HTR-8/SVneo (cell line): Measurements from ENCODE around the gene PDS5B.
"Not testable (repeated sequence)": the region's sequence is repeated elsewhere in the genome, so short reads cannot be mapped to it uniquely, and the experiment has no call there.

Experiments
- DNase-seq: peaks from one replicate; pipeline ENCODE4 v3.0.0; 2011; ENCODE audit warnings: low spot score, mixed read lengths; ENCODE audit not compliant: insufficient read length
- FAIRE-seq: peaks from 2 replicates; lab custom pipeline; 2011; peaks lifted over from hg19 to GRCh38; lab: Jason Lieb, UNC

Gene PDS5B, protein sequence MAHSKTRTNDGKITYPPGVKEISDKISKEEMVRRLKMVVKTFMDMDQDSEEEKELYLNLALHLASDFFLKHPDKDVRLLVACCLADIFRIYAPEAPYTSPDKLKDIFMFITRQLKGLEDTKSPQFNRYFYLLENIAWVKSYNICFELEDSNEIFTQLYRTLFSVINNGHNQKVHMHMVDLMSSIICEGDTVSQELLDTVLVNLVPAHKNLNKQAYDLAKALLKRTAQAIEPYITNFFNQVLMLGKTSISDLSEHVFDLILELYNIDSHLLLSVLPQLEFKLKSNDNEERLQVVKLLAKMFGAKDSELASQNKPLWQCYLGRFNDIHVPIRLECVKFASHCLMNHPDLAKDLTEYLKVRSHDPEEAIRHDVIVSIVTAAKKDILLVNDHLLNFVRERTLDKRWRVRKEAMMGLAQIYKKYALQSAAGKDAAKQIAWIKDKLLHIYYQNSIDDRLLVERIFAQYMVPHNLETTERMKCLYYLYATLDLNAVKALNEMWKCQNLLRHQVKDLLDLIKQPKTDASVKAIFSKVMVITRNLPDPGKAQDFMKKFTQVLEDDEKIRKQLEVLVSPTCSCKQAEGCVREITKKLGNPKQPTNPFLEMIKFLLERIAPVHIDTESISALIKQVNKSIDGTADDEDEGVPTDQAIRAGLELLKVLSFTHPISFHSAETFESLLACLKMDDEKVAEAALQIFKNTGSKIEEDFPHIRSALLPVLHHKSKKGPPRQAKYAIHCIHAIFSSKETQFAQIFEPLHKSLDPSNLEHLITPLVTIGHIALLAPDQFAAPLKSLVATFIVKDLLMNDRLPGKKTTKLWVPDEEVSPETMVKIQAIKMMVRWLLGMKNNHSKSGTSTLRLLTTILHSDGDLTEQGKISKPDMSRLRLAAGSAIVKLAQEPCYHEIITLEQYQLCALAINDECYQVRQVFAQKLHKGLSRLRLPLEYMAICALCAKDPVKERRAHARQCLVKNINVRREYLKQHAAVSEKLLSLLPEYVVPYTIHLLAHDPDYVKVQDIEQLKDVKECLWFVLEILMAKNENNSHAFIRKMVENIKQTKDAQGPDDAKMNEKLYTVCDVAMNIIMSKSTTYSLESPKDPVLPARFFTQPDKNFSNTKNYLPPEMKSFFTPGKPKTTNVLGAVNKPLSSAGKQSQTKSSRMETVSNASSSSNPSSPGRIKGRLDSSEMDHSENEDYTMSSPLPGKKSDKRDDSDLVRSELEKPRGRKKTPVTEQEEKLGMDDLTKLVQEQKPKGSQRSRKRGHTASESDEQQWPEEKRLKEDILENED (N-terminal part only)

DNA sequence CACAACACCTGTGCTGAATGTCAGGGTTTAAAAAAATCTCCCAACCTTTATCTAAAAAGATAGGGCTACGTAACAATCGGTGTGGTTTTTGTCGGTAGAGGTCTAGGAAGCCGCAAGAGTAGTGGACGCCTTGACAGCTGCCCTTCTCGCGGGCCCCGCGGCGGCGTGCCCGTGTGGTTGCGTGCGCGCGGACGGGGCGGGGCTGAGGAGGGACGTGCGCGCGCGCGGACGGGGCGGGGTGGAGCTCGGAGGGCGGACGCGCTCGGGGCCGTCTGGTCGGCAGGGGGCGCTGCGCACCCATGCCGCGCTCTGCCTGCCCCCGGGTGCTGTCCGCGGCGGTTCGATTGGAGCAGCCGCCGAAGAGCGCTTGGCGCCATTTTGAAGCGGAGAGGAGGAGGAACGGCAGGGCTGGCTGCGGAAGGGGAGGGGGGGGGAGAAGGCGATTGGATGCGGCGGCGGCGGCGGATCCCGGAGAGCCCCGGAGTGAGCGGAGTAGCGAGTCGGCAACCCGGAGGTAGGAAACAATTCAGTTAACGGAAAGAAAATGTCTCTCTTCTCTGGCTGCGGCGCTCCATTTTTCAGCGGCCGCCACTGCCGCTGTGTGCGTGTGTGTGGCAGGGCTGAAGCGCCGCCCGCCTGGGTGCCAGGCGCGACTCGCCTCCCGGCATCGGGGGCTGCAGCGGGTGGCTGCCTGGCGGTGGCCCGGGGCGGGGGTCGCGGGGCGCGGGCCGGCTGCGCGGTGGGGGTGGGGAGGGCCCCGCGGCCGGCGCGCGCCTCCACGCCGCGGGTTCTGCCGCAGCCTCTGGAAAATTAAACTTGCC is at the start of gene PDS5B:
PDS5B (plus strand) TSS at position 373 of the 821 bp plus-strand sequence. CDS start 62,321 bp downstream, outside the sequence.
- DNase-seq (peak; percentile 71), FAIRE-seq (peak; percentile 95)

DNA sequence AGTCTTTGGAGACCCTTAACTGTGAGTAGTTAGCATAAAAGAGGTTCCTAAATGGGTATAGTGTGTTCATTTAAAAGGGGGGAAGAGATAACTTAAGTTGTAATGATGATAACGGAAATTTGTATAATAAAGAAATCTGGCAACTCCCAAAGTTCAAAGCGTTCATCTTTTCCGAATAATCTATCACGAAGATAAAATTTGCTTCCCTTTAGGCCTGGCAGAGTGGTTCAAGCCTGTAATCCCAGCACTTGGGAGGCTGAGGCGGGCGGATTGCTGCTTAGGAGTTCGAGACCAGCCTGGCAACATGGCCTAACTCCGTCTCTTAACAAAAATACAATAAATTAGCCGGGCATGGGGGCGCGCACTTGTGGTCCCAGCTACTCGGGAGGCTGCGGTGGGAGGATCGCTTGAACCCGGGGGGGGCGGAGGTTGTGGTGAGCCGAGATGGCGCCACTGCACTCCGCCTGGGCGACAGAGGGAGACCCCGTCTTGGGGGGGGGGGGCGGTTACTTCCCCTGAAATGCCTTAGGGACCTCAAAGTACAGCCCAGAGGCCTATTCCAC is 48.6 kb upstream of the PDS5B start:
- no peak for DNase-seq
- no peak for FAIRE-seq

DNA sequence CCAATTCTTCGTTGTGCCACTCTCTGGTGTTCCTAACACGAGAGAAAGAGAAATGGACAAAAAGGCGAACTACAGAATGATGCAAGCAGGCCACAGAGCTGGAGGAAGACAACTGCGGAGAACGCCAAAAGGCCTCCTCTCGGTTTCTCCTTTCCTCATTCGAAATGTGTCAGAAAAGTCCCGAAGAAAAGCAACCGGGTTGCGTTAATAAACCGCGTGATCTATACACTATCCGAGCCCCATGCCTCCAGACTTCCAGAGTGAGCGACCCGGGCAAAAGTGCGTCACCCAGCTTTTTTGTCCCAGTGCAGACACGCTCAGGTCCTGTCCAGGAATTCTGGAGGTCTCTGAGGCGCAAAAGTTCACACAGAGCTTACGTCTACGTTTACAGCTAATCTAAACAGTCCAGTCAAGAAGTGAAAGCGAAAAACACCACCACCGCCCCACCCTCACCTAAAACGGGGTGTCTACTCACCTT is 48.1 kb upstream of the PDS5B start:
- DNase-seq (peak; percentile 8), FAIRE-seq (no peak)

DNA sequence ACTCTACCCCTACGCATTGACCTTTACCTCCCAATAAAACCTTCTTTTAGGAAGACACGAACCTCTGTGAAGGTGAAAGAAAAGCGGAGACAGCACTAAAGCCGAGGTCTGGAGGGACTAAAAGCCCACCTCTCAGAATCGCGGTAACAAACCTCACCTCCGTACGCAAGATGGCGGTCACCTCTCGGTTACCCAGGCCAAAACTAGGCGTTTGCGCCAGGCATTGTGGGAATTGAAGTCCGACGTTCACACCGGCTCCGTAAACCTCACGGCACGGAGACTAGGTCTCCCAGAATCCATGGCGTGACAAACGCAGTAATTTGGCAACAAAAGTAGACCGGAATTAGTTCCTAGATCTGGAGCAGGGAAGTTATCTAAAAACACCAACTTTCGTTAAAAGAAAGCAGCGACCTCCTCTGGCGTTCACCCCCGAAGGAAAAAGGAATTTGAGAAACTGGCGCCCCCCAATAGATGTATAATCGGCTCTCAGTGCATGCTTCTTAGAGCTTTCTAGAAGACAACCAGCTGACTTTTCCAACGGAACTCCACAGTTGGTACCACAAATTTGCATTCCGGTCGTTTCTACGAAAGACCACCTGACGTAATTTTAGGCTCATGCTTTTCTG is 47.5 kb upstream of the PDS5B start, which contains the start of gene N4BP2L2:
N4BP2L2 (minus strand) TSS at position 175 of the 626 bp plus-strand sequence. CDS start 1,768 bp downstream, outside the sequence.
- FAIRE-seq (peak; percentile 4), DNase-seq (peak; percentile 82)

DNA sequence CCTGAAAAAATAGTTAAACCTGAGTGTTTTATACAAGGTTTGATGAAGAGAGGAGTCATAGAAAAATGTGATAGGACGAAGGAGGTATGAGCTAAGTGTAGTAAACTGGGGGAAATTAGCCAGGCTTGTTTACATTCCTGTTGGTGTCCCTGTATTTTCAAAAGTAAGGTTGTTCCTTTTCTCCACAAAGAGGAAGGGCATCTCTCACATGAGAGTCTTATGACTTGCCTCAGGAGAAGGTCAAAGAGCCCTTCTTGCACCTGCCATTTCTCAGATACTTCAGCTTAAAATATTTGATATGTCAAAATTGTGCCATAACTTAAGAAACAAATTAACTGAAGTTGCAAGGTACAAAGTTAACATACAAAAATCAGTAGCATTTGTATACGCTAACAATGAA is 44.0 kb upstream of the PDS5B start:
- no peak for DNase-seq
- no peak for FAIRE-seq

DNA sequence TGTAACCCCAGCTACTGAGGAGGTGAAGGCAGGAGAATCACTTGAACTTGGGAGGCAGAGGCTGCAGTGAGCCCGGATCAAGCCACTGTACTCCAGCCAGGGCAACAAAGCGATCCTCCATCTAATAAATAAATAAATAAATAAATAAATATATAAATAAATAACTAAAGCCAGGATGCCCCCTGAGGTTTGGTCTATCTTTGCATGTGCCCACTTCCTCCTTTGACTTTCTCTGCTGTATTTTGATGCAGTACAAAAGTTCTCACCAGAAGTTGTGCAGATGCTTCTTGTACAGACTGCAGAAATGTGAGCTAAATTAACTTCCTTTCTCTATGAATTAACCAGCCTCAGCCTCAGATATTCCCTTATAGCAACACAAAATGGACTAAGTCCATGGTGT is 41.2 kb upstream of the PDS5B start:
- DNase-seq (no peak), FAIRE-seq (no peak)

DNA sequence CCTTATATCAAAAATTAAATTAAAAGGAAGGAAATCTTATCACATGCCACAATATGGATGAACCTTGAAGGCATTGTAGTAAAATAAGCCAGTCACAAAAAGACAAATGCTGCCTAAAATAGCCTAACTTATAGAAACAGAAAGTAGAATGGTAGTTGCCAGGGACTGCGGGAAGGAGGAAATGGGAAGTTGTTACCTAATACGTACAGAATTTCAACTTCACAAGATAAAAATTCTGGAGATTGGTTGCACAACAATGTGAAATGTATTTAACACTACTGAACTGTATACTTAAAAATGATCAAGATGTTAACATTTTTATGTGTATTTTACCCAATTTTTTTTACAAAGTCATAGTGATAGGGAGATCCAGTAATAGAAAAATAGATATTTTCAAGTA is 37.4 kb upstream of the PDS5B start:
- FAIRE-seq (no peak), DNase-seq (no peak)

DNA sequence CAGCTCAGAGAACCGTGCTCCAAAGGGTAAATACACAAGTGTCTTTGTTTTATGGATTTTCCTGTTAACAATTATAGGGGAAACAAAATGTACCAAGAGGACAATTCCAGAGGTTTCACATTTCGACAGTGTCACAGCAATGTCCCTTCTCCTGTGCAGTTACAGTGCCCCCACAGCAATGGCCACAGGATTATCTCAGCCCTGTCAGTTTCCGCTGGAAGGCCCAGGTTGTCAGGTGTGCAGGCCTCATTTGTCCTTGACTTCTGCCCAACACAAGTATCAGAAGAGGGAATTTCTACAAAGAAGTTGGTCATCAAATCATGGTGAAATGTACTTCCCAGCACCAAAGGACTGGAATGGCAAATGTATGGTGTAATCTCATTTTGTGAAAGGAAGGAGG is 36.5 kb upstream of the PDS5B start:
- FAIRE-seq: no peak

DNA sequence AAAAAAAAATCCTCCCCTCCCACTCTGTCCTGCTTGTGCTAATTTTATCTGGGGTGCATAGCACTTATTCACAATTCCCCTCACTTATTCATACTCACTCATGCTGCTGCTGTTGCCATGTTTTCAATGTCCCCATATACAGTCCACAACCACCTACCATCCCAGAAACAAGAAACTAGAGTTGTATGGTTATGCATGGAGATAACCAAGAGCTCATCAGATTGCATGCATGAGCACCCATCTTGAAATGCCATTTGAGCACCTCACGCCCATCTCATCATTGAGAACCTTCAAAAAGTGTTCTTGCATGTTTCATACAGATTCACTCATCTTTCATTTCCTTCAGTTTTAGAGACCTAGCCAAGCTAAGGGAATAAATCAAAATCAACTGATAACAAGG is 32.5 kb upstream of the PDS5B start:
- FAIRE-seq (no peak), DNase-seq (no peak)

More for the DNA sequence above, 36.5 kb upstream of the PDS5B start:
- DNase-seq: no peak

DNA sequence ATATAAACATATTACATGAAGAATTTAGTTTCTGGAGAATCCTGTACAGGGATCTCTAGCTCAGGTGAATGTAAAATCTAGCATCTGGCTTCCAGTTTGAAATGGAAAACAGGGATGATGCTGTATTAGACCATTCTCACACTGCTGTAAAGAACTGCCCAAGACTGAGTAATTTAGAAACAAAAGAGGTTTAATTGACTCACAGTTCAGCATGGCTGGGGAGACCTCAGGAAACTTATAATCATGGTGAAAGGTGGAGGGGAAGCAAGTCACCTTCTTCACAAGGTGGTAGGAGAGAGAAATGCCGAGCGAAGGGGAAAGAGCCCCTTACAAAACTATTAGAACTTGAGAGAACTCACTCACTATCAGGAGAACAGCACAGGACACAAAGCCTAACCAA is 30.6 kb upstream of the PDS5B start:
- FAIRE-seq (no peak), DNase-seq (no peak)

DNA sequence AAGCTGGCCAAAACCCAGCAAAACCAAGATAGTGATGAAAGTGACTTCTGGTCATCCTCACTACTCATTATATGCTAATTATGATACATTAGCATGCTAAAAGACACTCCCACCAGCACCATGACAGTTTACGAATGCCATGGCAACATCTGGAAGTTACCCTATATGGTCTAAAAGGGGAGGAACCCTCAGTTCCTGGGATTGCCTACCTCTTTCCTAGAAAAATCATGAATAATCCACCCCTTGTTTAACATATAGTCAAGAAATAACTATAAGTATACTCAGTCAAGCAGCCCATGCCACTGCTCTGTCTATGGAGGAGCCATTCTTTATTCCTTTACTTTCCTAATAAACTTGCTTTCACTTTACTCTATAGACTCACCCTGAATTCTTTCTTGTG is 25.4 kb upstream of the PDS5B start:
- FAIRE-seq, DNase-seq: not testable (repeated sequence)

DNA sequence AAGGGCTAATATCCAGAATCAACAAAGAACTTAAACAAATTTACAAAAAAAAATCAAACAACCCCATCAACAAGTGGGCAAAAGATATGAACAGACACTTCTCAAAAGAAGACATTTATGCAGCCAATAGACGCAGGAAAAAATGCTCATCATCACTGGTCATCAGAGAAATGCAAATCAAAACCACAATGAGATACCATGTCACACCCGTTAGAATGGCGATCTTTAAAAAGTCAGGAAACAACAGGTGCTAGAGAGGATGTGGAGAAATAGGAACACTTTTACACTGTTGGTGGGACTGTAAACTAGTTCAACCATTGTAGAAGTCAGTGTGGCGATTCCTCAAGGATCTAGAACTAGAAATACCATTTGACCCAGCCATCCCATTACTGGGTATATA is 10.6 kb upstream of the PDS5B start:
- not testable (repeated sequence) for DNase-seq, FAIRE-seq

DNA sequence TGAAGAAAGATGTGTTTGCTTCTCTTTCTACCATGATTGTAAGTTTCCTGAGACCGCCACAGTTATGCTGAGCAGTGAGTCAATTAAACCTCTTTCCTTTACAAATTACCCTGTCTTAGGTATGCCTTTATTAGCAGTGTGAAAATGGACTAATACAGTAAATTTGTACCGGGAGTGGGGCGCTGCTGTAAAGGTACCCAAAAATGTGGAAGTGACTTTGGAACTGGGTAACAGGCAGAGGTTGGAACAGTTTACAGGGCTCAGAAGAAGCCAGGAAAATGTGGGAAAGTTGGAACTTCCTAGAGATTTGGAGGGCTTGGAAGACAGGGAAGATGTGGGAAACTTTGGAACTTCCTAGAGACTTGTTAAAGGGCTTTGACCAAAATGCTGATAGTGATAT is 9.2 kb upstream of the PDS5B start:
- FAIRE-seq (no peak), DNase-seq (no peak)

DNA sequence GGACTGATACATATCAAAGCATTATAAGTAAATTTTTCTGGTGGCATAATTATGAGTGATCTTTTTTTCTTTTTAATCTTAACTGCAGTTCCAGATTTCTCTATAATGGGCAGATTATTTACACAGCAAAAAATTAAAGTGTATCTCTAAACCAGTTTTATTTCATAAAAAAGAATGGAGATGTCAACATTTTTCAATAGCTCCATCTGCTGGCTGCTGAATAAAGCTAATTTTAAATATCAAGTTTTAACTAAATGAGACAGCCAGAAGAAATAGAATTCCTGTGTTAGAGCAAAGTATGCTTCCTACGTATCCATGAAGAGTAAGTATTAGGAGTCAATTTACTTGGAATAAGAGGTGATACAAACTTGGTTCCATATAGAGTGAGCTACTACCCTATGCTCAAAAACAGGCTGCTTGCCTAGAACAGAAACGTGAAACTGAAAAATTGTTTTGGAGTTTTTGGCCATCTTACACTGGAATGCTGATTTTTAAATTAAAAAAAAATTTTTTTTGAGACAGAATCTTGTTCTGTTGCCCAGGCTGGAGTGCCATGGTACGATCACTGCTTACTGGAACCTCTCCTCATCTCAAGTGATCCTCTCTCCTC is 5.0 kb upstream of the PDS5B start:
- no peak for DNase-seq
- no peak for FAIRE-seq

DNA sequence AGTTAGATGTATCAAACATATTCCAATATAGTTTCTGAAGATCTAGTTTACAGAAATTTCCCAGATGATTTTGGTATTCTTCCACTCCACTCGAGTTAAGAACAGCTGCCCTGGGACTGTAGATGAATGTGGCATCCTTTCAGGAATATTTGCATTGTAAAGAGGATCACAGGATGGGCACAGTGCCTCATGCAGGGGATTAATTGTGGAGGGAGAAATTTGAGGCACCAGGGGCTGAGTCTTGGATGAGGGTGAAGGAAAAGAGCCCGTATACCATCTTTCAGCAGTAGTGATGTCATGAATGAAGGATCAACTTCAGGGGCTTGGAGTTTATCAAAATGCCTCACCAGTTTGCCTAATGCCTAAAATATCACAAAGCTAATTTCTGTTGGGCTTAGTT is 4.0 kb upstream of the PDS5B start:
- DNase-seq (no peak), FAIRE-seq (no peak)

DNA sequence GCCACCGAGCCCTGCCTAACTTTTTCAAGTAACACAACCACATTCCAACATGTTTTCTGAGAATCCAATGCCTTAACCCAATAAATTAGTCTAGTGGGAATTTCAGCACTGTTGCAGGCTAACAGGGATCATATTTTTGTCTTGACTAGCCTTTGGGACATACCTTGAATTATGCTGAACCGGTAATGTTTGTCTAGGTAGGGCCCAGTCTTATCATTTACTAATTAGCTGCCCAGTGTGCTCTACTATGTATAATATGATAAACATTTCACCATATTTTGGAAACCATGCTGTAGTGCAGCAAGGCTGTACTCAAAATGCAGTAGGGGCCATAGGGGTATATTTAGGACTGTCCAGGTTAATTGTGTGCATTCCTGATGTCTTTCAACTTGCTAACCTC is 3.3 kb upstream of the PDS5B start:
- FAIRE-seq: no peak
- DNase-seq: no peak

DNA sequence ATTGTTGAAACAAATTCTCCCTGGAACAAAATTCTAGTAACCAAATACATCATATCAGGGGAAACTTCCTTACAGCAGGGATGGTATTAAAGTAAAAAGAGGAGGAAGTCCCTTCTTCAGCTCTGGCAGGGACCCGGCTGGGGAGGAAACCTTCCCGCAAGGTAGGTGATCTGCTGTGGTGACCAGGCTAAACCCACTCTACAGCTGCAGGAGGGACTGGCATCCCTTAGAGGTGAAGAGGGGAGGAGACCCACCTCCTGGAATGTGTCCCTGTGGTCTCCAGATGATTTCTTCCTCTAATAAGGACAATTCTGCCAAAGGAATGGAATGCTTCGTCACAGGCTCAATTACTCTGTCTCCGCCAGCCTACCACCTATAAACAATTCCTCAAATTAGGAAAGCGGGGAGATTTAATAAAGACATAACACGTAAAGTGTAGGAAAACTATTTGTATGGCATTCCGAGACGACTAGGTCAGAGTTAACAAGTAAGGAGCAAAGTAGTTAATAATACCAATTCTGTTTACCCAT is 637 bp upstream of the PDS5B start:
- FAIRE-seq (no peak), DNase-seq (no peak)
